T-cell (primary cell): Measurements from ENCODE around the gene LMAN1. TPM values are rescaled to one million over a fixed set of nuclear protein-coding genes. Genes with fewer than 3 reads are reported as not detected.

Experiments used
- ATAC-seq, 4 experiments: fragments of 200-7000 bp in 3 of 4; fragments of 150-1000 bp in 1 of 4; cut with Tn5 transposase; replicated peaks in 1 of 4; 1 replicate in 3 of 4; 2 replicates in 1 of 4; pipeline ENCODE4 v1.10.0; 2021; ENCODE audit warnings: moderate library complexity in 3 of 4, mild to moderate bottlenecking in 2 of 4, moderate number of reproducible peaks in 1 of 4
- CTCF ChIA-PET, 2 donors: fragments of 300-600 bp; sonication (Branson Sonifier 250); formaldehyde crosslinking; loops; one replicate each; lab custom pipeline; 2022; ENCODE audit warnings: antibody characterized with exemption in 2 of 2; lab: Charles Lee
- POLR2A ChIA-PET, 2 donors: fragments of 300-600 bp; sonication (Branson Sonifier 250); formaldehyde crosslinking; loops; one replicate each; lab custom pipeline; 2022; ENCODE audit warnings: antibody characterized with exemption in 2 of 2; lab: Charles Lee
- DNase-seq, 35 experiments: peaks; one replicate each; pipeline versions ENCODE4 v3.0.0 to v3.0.0-alpha.2; 2013 to 2023
- H3K27ac ChIP-seq: one replicate; pipeline ENCODE4 v1.5.1; 2013; ENCODE audit warnings: low read length
- H3K27me3 ChIP-seq, 2 experiments: replicated peaks in 1 of 2; 1 replicate in 1 of 2; 2 replicates in 1 of 2; pipeline versions ENCODE4 v1.6.1 to v1.7.0; 2013; ENCODE audit warnings: low read length in 1 of 2, mixed read lengths in 1 of 2; ENCODE audit not compliant: control insufficient read depth in 2 of 2, insufficient read depth in 2 of 2; ENCODE audit errors: extremely low read depth in 1 of 2
- H3K36me3 ChIP-seq, 2 donors: 1 replicate in 1 of 2; 2 replicates in 1 of 2; pipeline versions ENCODE4 v1.6.1 to v1.7.0; 2013; ENCODE audit warnings: low read length in 1 of 2; ENCODE audit not compliant: control insufficient read depth in 2 of 2, insufficient read depth in 1 of 2; ENCODE audit errors: extremely low read depth in 1 of 2
- H3K4me1 ChIP-seq, 2 experiments: 1 replicate in 1 of 2; 2 replicates in 1 of 2; pipeline versions ENCODE4 v1.6.1 to v1.7.0; 2013; ENCODE audit warnings: low read length in 2 of 2, mixed read lengths in 1 of 2; ENCODE audit not compliant: insufficient read depth in 2 of 2, control insufficient read depth in 1 of 2; ENCODE audit errors: extremely low read depth in 1 of 2
- H3K4me3 ChIP-seq, 2 donors: 1 replicate in 1 of 2; 2 replicates in 1 of 2; pipeline versions ENCODE4 v1.5.1 to v1.7.0; 2013; ENCODE audit warnings: mild to moderate bottlenecking in 2 of 2, low read length in 1 of 2, moderate library complexity in 1 of 2; ENCODE audit not compliant: control insufficient read depth in 1 of 2; ENCODE audit errors: extremely low read depth in 1 of 2
- H3K9me3 ChIP-seq: 2 replicates; pipeline ENCODE4 v1.7.0; 2013
- H3K27ac Mint-ChIP-seq, 2 donors: one replicate each; pipeline ENCODE4 v1.8.0; 2020 to 2021; ENCODE audit warnings: mild to moderate bottlenecking in 2 of 2, mixed read lengths in 2 of 2
- H3K27me3 Mint-ChIP-seq, 2 donors: one replicate each; pipeline ENCODE4 v1.8.0; 2021 to 2022; ENCODE audit warnings: mixed read lengths in 2 of 2
- H3K36me3 Mint-ChIP-seq: one replicate; pipeline ENCODE4 v1.8.0; 2021; ENCODE audit warnings: mixed read lengths
- H3K4me1 Mint-ChIP-seq, 3 donors: one replicate each; pipeline ENCODE4 v1.8.0; 2020 to 2022; ENCODE audit warnings: mixed read lengths in 3 of 3, mild to moderate bottlenecking in 1 of 3
- H3K4me3 Mint-ChIP-seq, 3 donors: one replicate each; pipeline ENCODE4 v1.8.0; 2020 to 2022; ENCODE audit warnings: mild to moderate bottlenecking in 3 of 3, mixed read lengths in 3 of 3, moderate library complexity in 3 of 3
- H3K9me3 Mint-ChIP-seq, 3 donors: one replicate each; pipeline ENCODE4 v1.8.0; 2020 to 2022; ENCODE audit warnings: mixed read lengths in 3 of 3
- WGBS: methylation state at CpG from one replicate; pipeline ENCODE4 v1.1.5; 2013; ENCODE audit warnings: missing lambda C conversion rate; ENCODE audit not compliant: insufficient coverage; 5-methylcytosine and 5-hydroxymethylcytosine counted together
- total RNA-seq, 35 experiments: library from RNA in 6 of 35; stranded (reverse) in 6 of 35; fragments of 120-200 nt in 1 of 35; gene quantifications; one replicate each; pipeline versions ENCODE4 v1.2.1 to v1.2.4 and lab custom pipeline; 2013 to 2026

The LMAN1 gene
- total RNA-seq, 5 donors from 2014 or later (not counting 1 experiment from before 2014, with no cell fraction given), result 34.4 to 52.5 (median 48.3) TPM

GRCh38 chr18:59318460-59319050, 40.5 kb downstream of the LMAN1 start, which contains the start of gene CPLX4:
Gene CPLX4, minus strand, starts transcription at chr18:59318649. Its CDS starts 187 bp downstream, at chr18:59318462.
- POLR2A ChIA-PET, result no interaction called here
- 100% methylated on average over 1 of the region's 4 CpGs for WGBS
- no peak within 1 kb of the TSS for H3K27ac ChIP-seq
- H3K36me3 ChIP-seq, result no peaks in the 10 kb centered on the region
- no peak within 1 kb of the TSS for H3K4me3 ChIP-seq
- H3K4me3 Mint-ChIP-seq, result no peak within 1 kb of the TSS
- no peak for DNase-seq
- no peaks in the 10 kb centered on the region for H3K4me1 ChIP-seq
- CTCF ChIA-PET, result interaction anchor here (0.9 to 1.3 kb wide), 3 partner anchors 8 to 84 kb away, joined by 3 to 9 read pairs (median 4); no protein-coding TSS in a partner anchor
- no peaks in the 10 kb centered on the region for H3K4me1 Mint-ChIP-seq
- no peak for ATAC-seq
- H3K27me3 ChIP-seq, result no peaks in the 10 kb centered on the region
- H3K27me3 Mint-ChIP-seq, result peaks cover 9 to 18% of the 10 kb centered on the region in 2 donors
- no peak within 1 kb of the TSS for H3K27ac Mint-ChIP-seq
- H3K9me3 ChIP-seq, result no peaks in the 10 kb centered on the region
- no peaks in the 10 kb centered on the region for H3K36me3 Mint-ChIP-seq
- H3K9me3 Mint-ChIP-seq, result no peaks in the 10 kb centered on the region

GRCh38 chr18:59311631-59312030, 47.4 kb downstream of the LMAN1 start:
- no peaks in the 10 kb centered on the region for H3K36me3 Mint-ChIP-seq
- H3K27ac Mint-ChIP-seq, result no peak overlapping the region
- Histone ChIP-seq H3K4me1 (peaks cover 0 to 9% of the 10 kb centered on the region in 2 experiments), H3K27ac (no peak overlapping the region), H3K4me3 (no peak overlapping the region), H3K27me3 (peaks cover 2 to 19% of the 10 kb centered on the region in 2 experiments), H3K9me3 (no peaks in the 10 kb centered on the region), H3K36me3 (no peaks in the 10 kb centered on the region)
- peaks cover 0 to 3% (median 2%) of the 10 kb centered on the region in 3 donors for H3K4me1 Mint-ChIP-seq
- CTCF ChIA-PET, result interaction anchor here (0.5 to 4.5 kb wide), 2 partner anchors 85 to 91 kb away, joined by 4 to 57 read pairs; no protein-coding TSS in a partner anchor
- no peaks in the 10 kb centered on the region for H3K9me3 Mint-ChIP-seq
- 89% methylated on average over 3 of the region's 7 CpGs for WGBS
- H3K4me3 Mint-ChIP-seq, result no peak overlapping the region
- ATAC-seq, result no peak
- DNase-seq, result no peak
- POLR2A ChIA-PET, result no interaction called here
- H3K27me3 Mint-ChIP-seq, result peaks cover 37 to 48% of the 10 kb centered on the region in 2 donors

- H3K27ac Mint-ChIP-seq, result no peak overlapping the region
- H3K4me3 Mint-ChIP-seq, result peak overlapping the region in 2 of 3 donors; percentile 48 to 49
- H3K4me3 ChIP-seq, result peak overlapping the region; percentile 27 to 45
- ChIA-PET POLR2A (no interaction called here), CTCF (interaction anchor here (3.4 to 4.5 kb wide), 2 partner anchors 93 to 94 kb away, joined by 51 to 57 read pairs; no protein-coding TSS in a partner anchor)
- H3K27ac ChIP-seq, result no peak overlapping the region
- H3K27me3 Mint-ChIP-seq, result peaks cover 40 to 54% of the 10 kb centered on the region in 2 donors
- H3K36me3 ChIP-seq, result no peaks in the 10 kb centered on the region
- DNase-seq (no peak), ATAC-seq (no peak)
- H3K9me3 ChIP-seq, result no peaks in the 10 kb centered on the region
- WGBS, result no CpG with 5 or more reads among the region's 5 CpGs
- H3K4me1 ChIP-seq, result peaks cover 0 to 9% of the 10 kb centered on the region in 2 experiments
- H3K9me3 Mint-ChIP-seq, result no peaks in the 10 kb centered on the region
- peaks cover 2 to 26% of the 10 kb centered on the region in 2 experiments for H3K27me3 ChIP-seq
- H3K36me3 Mint-ChIP-seq, result no peaks in the 10 kb centered on the region
- H3K4me1 Mint-ChIP-seq, result peaks cover 0 to 3% (median 2%) of the 10 kb centered on the region in 3 donors
Observed at GRCh38 chr18:59308938-59309260, 50.2 kb downstream of the LMAN1 start.

- no peak overlapping the region for H3K27ac Mint-ChIP-seq
- Histone ChIP-seq H3K36me3 (no peaks in the 10 kb centered on the region), H3K27ac (no peak overlapping the region), H3K27me3 (peaks cover 2 to 26% of the 10 kb centered on the region in 2 experiments), H3K4me3 (peak overlapping the region; percentile 27 to 45), H3K4me1 (peaks cover 0 to 9% of the 10 kb centered on the region in 2 experiments), H3K9me3 (no peaks in the 10 kb centered on the region)
- peak overlapping the region; percentile 44 to 49 (median 48) for H3K4me3 Mint-ChIP-seq
- ChIA-PET POLR2A (interaction anchor here in 1 of 2 donors (0.7 kb wide), 1 partner anchor 474 kb away, joined by 6 read pairs; no protein-coding TSS in a partner anchor), CTCF (interaction anchor here (0.6 to 4.5 kb wide), 7 partner anchors 10 to 136 kb away, joined by 3 to 57 read pairs (median 6); partner anchors contain the start of gene CPLX4 (in 1 of the 2))
- ATAC-seq (peak; percentile 83 to 91 (median 86)), DNase-seq (peak; percentile 1 to 73 (median 45))
- peaks cover 35 to 54% of the 10 kb centered on the region in 2 donors for H3K27me3 Mint-ChIP-seq
- 2% methylated on average over 38 of the region's 46 CpGs for WGBS
- no peaks in the 10 kb centered on the region for H3K36me3 Mint-ChIP-seq
- peaks cover 0 to 3% (median 2%) of the 10 kb centered on the region in 3 donors for H3K4me1 Mint-ChIP-seq
- no peaks in the 10 kb centered on the region for H3K9me3 Mint-ChIP-seq
Observed at GRCh38 chr18:59308248-59308937, 50.7 kb downstream of the LMAN1 start.

- no peak for ATAC-seq
- H3K9me3 ChIP-seq, result no peaks in the 10 kb centered on the region
- H3K36me3 ChIP-seq, result no peaks in the 10 kb centered on the region
- peaks cover 28 to 48% of the 10 kb centered on the region in 2 donors for H3K27me3 Mint-ChIP-seq
- H3K4me1 Mint-ChIP-seq, result peaks cover 0 to 3% (median 2%) of the 10 kb centered on the region in 3 donors
- no peak overlapping the region for H3K27ac Mint-ChIP-seq
- H3K36me3 Mint-ChIP-seq, result no peaks in the 10 kb centered on the region
- H3K27ac ChIP-seq, result no peak overlapping the region
- H3K4me3 Mint-ChIP-seq, result no peak overlapping the region
- no peaks in the 10 kb centered on the region for H3K9me3 Mint-ChIP-seq
- POLR2A ChIA-PET, result no interaction called here
- DNase-seq, result no peak
- CTCF ChIA-PET, result interaction anchor here in 1 of 2 donors (0.6 kb wide), 1 partner anchor 227 kb away, joined by 3 read pairs; no protein-coding TSS in a partner anchor
- peaks cover 0 to 9% of the 10 kb centered on the region in 2 experiments for H3K4me1 ChIP-seq
- H3K27me3 ChIP-seq, result peaks cover 1 to 26% of the 10 kb centered on the region in 2 experiments
- H3K4me3 ChIP-seq, result no peak overlapping the region
- 67% methylated on average over 2 of the region's 6 CpGs for WGBS
Observed at GRCh38 chr18:59306640-59307039, 52.4 kb downstream of the LMAN1 start.

- Histone ChIP-seq H3K27ac (no peak overlapping the region), H3K4me3 (no peak overlapping the region), H3K9me3 (no peaks in the 10 kb centered on the region), H3K4me1 (peaks cover 0 to 9% of the 10 kb centered on the region in 2 experiments), H3K36me3 (no peaks in the 10 kb centered on the region), H3K27me3 (peaks cover 0 to 26% of the 10 kb centered on the region in 2 experiments)
- ChIA-PET CTCF (interaction anchor here in 1 of 2 donors (0.7 kb wide), 1 partner anchor 1852 kb away, joined by 3 read pairs; no protein-coding TSS in a partner anchor), POLR2A (no interaction called here)
- no peak for DNase-seq
- Mint-ChIP-seq H3K27ac (no peak overlapping the region), H3K4me1 (peaks cover 0 to 3% (median 2%) of the 10 kb centered on the region in 3 donors), H3K27me3 (peaks cover 16 to 41% of the 10 kb centered on the region in 2 donors), H3K4me3 (no peak overlapping the region), H3K9me3 (no peaks in the 10 kb centered on the region), H3K36me3 (no peaks in the 10 kb centered on the region)
- 58% methylated on average over 3 of the region's 4 CpGs for WGBS
- ATAC-seq, result no peak
Observed at GRCh38 chr18:59305295-59305694, 53.8 kb downstream of the LMAN1 start.
